ENCODE measurements around the gene AFF3. TPM values are rescaled to one million over a fixed set of nuclear protein-coding genes. Genes with fewer than 3 reads are reported as not detected.

The AFF3 gene
- total RNA-seq, 2 experiments from 2014 or later: 3.1 to 3.5 TPM

GRCh38 chr2:99701503-99701902 is 440.9 kb downstream of the AFF3 start:
- Mint-ChIP-seq H3K36me3 (ENCODE audit: low read depth) (no peaks in the 10 kb centered on the region), H3K27ac (no peak overlapping the region), H3K9me3 (no peaks in the 10 kb centered on the region), H3K4me3 (no peak overlapping the region), H3K27me3 (peaks cover 7% of the 10 kb centered on the region), H3K4me1 (ENCODE audit: low read depth) (peaks cover 6% of the 10 kb centered on the region)
- ChIA-PET CTCF (no interaction called here), POLR2A (no interaction called here)
- intact Hi-C loops (cut with micrococcal nuclease): no loop called here
- DNase-seq (no peak), ATAC-seq (no peak)
- TF ChIP-seq CTCF (IDR thresholded peaks at IDR 0.05): no peak

- H3K27ac Mint-ChIP-seq: no peak overlapping the region
- CTCF ChIA-PET: no interaction called here
Observed at GRCh38 chr2:99700482-99701398, 441.6 kb downstream of the AFF3 start.

GRCh38 chr2:99698896-99699295 is 443.5 kb downstream of the AFF3 start:
- intact Hi-C loops (cut with micrococcal nuclease): no loop called here

More at GRCh38 chr2:99700482-99701398, 441.6 kb downstream of the AFF3 start:
- Mint-ChIP-seq H3K4me3 (no peak overlapping the region), H3K4me1 (ENCODE audit: low read depth) (peaks cover 6% of the 10 kb centered on the region), H3K27me3 (peaks cover 7% of the 10 kb centered on the region), H3K9me3 (no peaks in the 10 kb centered on the region), H3K36me3 (ENCODE audit: low read depth) (no peaks in the 10 kb centered on the region)
- no peak for TF ChIP-seq CTCF (IDR thresholded peaks at IDR 0.05)
- intact Hi-C loops (cut with micrococcal nuclease): no loop called here
- DNase-seq (no peak), ATAC-seq (no peak)
- POLR2A ChIA-PET: no interaction called here

GRCh38 chr2:99697811-99698568 is 444.4 kb downstream of the AFF3 start:
- peaks cover 7% of the 10 kb centered on the region for H3K27me3 Mint-ChIP-seq
- CTCF ChIA-PET: interaction anchor here (1.3 kb wide), 1 partner anchor 683 kb away, joined by 4 read pairs; no protein-coding TSS in a partner anchor
- ATAC-seq: no peak

More at GRCh38 chr2:99698896-99699295, 443.5 kb downstream of the AFF3 start:
- Mint-ChIP-seq H3K4me1 (ENCODE audit: low read depth) (peaks cover 6% of the 10 kb centered on the region), H3K4me3 (no peak overlapping the region), H3K9me3 (no peaks in the 10 kb centered on the region), H3K27me3 (peaks cover 7% of the 10 kb centered on the region), H3K27ac (no peak overlapping the region), H3K36me3 (ENCODE audit: low read depth) (no peaks in the 10 kb centered on the region)
- DNase-seq (no peak), ATAC-seq (no peak)
- ChIA-PET CTCF (no interaction called here), POLR2A (no interaction called here)
- TF ChIP-seq CTCF (IDR thresholded peaks at IDR 0.05): no peak

More at GRCh38 chr2:99697811-99698568, 444.4 kb downstream of the AFF3 start:
- intact Hi-C loops (cut with micrococcal nuclease): no loop called here
- Mint-ChIP-seq H3K36me3 (ENCODE audit: low read depth) (no peaks in the 10 kb centered on the region), H3K4me3 (no peak overlapping the region), H3K27ac (no peak overlapping the region), H3K9me3 (no peaks in the 10 kb centered on the region), H3K4me1 (ENCODE audit: low read depth) (peaks cover 6% of the 10 kb centered on the region)
- TF ChIP-seq CTCF (IDR thresholded peaks at IDR 0.05): no peak
- DNase-seq: no peak
- POLR2A ChIA-PET: no interaction called here

All from activated CD8-positive, alpha-beta T cell treated with anti-CD3 and anti-CD28 coated beads for 36 hours (primary cell).